Loucy (cell line): ENCODE measurements around the gene ZCCHC8.
"Not testable (repeated sequence)": the region's sequence is repeated elsewhere in the genome, so short reads cannot be mapped to it uniquely, and the experiment has no call there.

Source experiments
- CTCF ChIP-seq: fragments of 200-600 bp; sonication (generic); conservative IDR thresholded peaks from 2 replicates; pipeline ENCODE4 v1.5.1; 2014; ENCODE audit warnings: mild to moderate bottlenecking, antibody characterized with exemption, low read length
- EZH2phosphoT487 ChIP-seq: fragments of 200-600 bp; IDR thresholded peaks from 2 replicates; pipeline ENCODE4 v1.6.1; 2018; ENCODE audit warnings: antibody characterized with exemption, mild to moderate bottlenecking, moderate library complexity, borderline replicate concordance

- TF ChIP-seq EZH2phosphoT487, CTCF: not testable (repeated sequence)
Measured at GRCh38 chr12:122464317-122465042, 36.3 kb downstream of the ZCCHC8 start.
